Hematopoietic multipotent progenitor cell treated with erythropoietin and hydrocortisone succinate and interleukin-3 and kit ligand, for 4 days (in vitro differentiated cells): ENCODE results near the gene METAP1.
"Not testable (repeated sequence)": the region's sequence is repeated elsewhere in the genome, so short reads cannot be mapped to it uniquely, and the experiment has no call there.

ENCODE experiments used
- DNase-seq: peaks from one replicate; pipeline ENCODE4 v3.0.0-alpha.2; 2015

METAP1 gene

DNA sequence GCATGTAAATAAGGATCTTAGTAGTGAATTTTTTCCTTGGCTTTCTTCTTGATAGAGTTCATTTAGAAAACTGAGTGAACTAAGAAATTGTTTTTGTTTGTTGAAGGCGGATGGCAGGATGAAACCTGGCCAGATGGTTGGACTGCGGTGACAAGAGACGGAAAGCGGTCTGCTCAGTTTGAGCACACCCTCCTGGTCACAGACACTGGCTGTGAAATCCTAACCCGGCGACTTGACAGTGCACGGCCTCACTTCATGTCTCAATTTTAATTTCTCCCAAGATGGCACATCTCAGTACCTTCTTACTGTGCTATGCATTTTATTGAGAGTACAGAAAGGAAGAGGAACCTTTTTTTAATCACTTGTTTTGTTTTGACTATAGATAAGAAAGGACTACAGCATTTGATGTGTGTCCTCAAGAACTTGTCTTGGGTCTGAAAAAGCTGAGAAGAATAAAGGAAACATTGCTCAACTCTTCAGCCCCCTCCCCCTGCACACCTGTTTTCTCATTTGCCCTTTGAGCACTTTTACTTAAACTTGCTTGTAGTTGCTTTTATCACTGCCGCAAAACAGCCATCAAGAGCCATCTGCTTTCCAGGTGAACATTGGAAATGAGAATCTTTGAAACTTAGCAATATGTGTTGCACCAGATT, 65.7 kb downstream of the METAP1 start:
- no peak for DNase-seq

DNA sequence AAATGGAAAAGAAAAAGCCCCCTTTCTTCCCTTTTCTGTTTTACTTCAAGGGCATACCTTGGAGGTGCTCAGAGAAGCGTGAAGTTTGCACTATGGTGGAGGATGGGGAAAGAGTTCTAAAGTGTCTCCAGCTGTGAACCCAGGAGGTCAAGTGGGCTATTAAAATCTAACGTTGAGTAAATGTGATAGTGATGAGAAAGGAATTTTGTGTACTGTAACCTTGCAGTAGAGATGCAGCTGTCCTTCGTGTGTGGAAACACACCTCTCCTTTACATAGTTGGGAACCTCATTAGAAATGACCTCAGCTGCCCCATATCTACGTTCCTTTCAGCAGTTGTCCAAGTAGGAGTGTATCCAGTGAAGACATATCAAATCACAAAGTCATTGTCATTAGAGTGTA, 66.6 kb downstream of the METAP1 start:
- no peak for DNase-seq

GRCh38 chr4:99065521-99065920, 70.0 kb downstream of the METAP1 start:
- not testable (repeated sequence) for DNase-seq

GRCh38 chr4:99067617-99068016, 72.1 kb downstream of the METAP1 start:
- no peak for DNase-seq

DNA sequence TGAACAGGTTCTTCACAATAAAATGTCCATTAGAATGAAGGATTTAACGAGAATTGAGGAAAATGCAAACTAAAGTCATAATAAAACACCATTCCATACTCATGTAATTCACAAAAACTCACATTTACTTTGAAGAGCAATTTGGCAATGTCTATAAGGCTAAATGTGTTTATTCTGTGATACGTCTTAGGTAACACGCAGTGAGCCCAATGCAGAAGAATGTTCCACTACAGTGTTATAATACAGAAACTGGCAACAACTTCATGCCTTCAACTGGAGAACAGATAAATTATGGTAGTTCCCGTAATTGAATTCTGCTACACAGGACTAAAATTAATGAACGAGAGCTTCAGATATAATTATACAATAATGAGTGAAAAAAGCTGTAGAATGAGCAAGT, 75.6 kb downstream of the METAP1 start:
- DNase-seq: no peak

DNA sequence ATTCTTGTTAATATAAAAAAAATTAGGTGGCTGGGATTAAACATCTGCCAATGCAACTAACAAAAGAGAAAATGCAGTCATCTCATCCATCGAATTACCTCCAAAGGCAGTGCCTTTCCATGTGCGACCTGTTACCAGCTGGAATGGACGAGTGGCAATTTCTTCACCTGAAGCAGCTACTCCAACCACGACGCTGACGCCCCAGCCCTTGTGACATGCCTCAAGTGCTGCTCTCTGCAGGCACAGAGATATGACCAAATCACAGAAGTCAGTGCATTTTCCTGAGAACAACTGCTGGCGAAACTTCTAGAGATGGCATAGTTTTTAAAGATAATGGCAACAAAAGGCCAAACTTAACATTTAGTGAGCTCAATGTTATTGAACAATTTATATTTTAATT, 79.3 kb downstream of the METAP1 start:
- DNase-seq: no peak

DNA sequence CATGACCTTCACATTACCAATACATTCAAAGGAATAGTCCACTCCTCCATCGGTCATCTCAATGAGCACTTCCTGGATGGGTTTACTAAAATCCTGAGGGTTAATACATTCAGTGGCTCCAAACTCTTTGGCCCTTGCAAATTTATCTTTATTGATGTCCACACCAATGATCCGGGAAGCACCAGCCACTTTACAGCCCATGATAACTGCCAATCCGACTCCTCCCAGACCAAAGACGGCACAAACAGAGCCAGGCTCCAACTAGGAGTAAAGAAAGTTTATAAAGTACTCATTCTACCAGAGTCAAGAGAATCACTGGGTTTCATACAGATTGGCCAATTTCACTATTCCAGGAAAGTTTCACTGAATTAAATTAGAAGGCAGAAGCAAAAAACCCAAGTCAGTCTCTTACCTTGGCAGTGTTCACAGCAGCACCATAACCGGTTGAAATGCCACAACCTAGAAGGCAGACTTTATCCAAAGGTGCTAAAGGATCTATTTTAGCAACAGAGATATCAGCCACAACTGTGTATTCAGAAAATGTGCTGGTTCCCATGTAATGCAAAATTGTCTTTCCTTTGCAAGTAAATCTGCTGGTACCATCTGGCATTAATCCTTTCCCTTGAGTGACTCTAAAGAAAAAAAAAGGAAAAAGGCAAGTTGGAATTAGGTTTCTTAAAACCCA, 80.9 kb downstream of the METAP1 start:
- no peak for DNase-seq

GRCh38 chr4:99077177-99077576, 81.7 kb downstream of the METAP1 start:
- no peak for DNase-seq

GRCh38 chr4:99078336-99078735, 82.8 kb downstream of the METAP1 start:
- no peak for DNase-seq

GRCh38 chr4:99078931-99079624, 83.6 kb downstream of the METAP1 start:
- DNase-seq: no peak

- no peak for DNase-seq
Observed at GRCh38 chr4:99079625-99080295, 84.2 kb downstream of the METAP1 start.

DNA sequence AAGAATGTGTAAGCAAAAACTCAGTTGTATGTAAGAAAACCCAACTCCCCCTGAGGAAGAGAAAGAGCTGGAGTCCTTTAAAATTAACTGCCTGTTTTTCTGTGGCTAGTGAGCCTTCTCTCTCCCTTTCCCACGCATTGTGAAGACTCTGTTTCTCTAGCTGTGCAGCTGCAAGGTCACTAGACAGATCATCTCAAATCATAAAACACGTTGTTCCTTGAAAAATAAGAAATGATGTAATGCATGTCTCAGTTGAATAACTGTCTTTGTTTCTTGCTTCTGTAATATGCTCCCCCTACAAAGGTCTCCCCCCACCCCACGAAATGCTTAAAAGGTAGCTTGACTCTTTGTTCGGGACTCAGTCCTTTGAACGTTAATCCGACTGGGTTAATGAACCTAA, 85.3 kb downstream of the METAP1 start:
- DNase-seq: not testable (repeated sequence)

GRCh38 chr4:99082192-99082591, 86.7 kb downstream of the METAP1 start:
- no peak for DNase-seq

DNA sequence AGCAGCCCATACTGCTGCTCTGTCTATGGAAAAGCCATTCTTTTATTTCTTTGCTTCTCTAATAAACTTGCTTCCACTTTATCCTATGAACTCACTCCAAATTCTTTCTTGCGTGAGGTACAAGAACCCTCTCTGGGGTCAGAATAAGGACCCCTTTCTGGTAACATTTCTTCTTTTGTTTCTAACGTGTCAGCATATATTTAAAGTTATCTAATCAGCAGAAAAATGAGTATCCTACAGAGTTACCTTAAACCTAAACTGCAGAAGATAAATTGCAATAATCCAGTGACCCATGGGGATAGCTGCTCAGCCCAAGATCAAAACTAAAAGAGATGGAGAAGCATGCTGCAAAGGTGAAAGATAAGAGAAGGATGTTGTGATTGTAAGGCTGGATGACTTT, 89.1 kb downstream of the METAP1 start:
- DNase-seq: no peak

DNA sequence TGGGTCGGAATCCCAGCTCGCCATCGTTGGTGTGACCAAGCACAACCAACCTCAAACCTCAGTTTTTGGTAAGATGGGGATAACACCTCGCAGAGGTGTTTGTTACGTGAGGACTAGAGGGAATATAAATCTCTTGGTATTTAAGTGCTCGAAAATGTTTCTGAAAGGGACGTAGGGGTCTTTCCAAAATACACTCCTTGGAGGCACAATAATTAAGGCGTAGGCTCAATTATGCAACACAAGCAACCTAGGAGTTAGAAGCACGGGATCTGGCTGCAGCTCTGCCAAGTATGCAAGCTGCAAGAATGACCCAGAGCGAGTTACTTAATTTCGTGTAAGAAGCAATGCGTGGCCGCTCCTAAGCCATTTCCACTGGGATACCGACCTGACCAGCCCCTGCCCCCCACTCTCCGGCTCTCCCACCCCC, 92.5 kb downstream of the METAP1 start:
- DNase-seq: peak; percentile 75

DNA sequence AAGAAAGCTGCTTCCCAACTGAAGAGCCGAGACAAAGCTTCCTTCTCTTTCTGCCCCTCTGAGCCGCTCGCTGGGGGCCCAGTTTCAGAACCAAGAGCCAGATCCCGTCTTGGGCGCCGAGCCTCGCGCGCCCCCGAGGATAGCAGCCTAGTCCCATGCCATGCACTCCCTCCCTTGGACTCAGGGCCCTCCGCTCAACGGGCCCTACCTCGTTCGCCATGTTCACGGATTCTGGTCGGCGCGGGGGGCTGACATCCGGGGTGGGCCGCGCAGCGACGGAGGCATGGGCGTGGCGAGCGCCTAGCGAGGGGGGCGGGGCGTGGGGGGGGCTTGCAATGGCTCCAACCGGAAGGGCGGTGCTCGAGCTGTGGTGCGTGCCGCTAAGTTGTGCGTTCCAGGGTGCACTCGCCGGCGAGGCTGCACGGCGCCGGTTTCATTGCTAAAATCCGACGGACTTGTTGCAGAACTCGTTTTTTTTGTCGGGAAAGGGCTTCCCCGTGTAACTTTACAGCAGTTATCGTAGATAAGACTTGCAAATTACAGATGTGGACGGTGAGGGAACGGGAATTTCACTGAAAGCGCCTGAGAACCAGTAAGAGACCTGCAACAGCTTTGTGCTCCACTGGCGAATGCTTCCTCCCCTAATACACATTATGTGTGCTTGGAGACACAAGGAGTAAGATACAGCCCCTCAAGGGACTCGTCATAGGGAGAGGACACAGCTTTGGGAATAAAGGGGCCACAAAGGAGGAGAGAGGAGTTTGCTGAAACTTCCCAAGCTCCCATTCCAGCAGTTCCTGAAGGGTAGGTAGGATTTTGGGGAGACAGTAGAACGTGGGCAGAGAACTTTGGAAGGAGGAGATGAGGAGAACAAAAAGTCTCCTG, 93.2 kb downstream of the METAP1 start, which contains the start of gene ADH5:
Gene ADH5 (minus strand): TSS at position 308 of the 885 bp plus-strand sequence. CDS start 88 bp downstream, at position 220.
- DNase-seq: peak; percentile 95

DNA sequence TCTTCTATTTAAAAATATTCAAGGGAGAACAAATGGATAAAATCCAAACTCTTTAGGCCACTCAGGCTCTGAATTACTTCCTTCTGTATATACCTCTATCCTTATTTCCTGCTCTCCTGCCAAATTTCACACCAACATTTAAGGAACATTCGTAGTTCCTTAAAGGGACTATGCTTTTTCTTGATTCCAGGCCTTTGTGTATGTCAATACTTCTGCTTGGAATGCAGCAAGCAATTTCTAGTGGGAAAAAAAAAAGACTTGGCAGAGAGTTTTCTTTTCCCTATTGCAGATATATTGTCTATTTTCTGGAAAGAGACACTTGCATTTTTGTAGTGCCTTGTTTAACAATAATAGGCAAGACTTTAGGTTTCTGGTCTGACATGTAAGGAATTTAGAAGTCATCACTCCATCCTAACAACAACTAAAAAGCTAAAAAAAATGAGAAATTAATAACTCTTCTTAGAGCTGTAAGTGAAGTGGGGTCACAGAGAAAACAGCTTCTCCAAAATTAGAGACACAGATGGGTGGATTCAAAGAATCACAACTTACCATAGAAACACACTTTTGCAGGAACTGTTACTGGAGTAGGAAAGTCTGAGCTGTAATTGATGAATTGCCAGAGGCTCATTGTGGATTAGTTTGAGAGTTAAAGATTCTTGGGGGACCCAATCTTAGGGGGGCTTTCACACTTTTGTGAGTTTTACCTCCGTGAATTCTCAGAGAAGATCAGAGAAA, 95.1 kb downstream of the METAP1 start:
- no peak for DNase-seq

GRCh38 chr4:99091216-99091575, 95.7 kb downstream of the METAP1 start:
- DNase-seq: no peak

DNA sequence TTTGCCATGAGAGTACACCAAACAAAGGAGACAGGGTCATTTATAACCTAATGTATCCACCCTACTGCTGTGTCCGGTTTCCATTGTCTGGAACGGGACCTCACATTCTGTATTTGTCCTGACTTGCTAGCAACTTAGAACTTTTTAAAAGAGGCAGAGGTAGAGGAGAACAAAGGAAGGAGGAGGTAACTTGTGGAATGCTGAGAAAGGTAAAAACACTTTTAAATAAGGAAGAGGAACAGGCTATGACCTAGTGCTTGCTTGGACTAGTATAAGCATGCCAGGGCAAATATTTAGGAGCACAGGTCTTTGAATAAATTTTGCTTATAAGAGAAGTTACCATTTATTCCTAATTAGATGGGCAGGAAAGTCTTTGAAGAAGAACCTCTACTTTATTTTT, 96.3 kb downstream of the METAP1 start:
- DNase-seq: not testable (repeated sequence)

GRCh38 chr4:99099311-99099710, 103.8 kb downstream of the METAP1 start:
- no peak for DNase-seq

DNA sequence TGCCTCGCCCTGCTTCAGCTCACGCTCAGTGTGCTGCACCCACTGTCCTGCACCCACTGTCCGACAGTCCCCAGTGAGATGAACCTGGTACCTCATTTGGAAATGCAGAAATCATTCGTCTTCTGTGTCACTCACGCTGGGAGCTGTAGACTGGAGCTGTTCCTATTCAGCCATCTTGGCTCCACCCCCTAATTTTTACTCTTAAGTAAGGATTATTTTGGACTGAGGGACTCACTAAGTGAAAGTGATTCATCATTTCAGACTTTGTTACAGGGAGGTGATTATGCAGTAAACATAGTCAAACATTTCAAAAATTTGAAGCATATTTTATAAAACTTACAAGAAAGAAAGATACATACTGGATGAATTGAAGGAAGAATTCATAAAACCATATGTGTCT, 104.3 kb downstream of the METAP1 start:
- not testable (repeated sequence) for DNase-seq

DNA sequence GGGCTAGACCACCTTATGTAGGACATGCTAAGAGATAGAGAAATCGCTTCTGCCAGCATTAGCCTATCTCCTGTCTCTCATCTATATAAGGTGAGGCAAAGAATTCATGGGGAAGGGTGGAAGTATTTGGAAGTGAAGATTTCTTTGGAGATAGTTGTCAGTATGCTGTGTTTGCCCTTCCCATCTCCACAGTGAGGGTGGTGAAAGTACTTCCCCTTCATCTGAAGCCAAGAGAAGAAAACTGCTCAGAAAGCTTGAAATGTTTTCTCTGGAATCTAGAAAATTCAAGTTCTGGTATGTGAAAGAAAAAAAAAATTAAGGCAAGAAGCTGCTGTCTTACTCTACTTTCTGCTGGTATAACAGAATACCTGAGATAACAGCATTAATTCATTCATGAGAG, 105.4 kb downstream of the METAP1 start:
- no peak for DNase-seq
